Measurements from ENCODE around the gene CFHR1. TPM values are rescaled to one million over a fixed set of nuclear protein-coding genes. Genes with fewer than 3 reads are reported as not detected.

The CFHR1 gene
- total RNA-seq, 1 experiment from 2014 or later = 0.23 TPM

- Histone ChIP-seq H3K9me3 (ENCODE audit: control insufficient read depth, insufficient read depth, low read depth, low read length) (no peaks in the 10 kb centered on the region), H3K36me3 (ENCODE audit: control insufficient read depth, insufficient read depth, low read length) (no peaks in the 10 kb centered on the region), H3K27ac (ENCODE audit: low read length) (no peak overlapping the region), H3K4me1 (ENCODE audit: control insufficient read depth, insufficient read depth, low read length) (no peaks in the 10 kb centered on the region), H3K27me3 (ENCODE audit: control insufficient read depth, insufficient read depth, low read length) (no peaks in the 10 kb centered on the region), H3K4me3 (ENCODE audit: low read depth in 2 of 2, low read length in 2 of 2) (no peak overlapping the region)
- no TSS peak for BruUV-seq (replicated peaks)
- ATAC-seq = no peak
- DNase-seq (ENCODE audit: low read depth, low spot score) = no peak
- ChIA-PET CTCF (no interaction called here), POLR2A (no interaction called here)
- no peak for TF ChIP-seq CTCF (IDR thresholded peaks at IDR 0.05)
- no peak for TF ChIP-seq REST (IDR thresholded peaks at IDR 0.05; ENCODE audit: insufficient read depth in 1 of 2, low read depth in 2 of 2, low read length in 1 of 2)
- intact Hi-C loops (cut with micrococcal nuclease; ENCODE audit: unreplicated experiment) = no loop called here
- in situ Hi-C loops (cut with HindIII; ENCODE audit: low pct_unique_long_range_greater_than_20kb, low sequenced_read_pairs) = no loop called here
These were observed 40.9 kb downstream of the CFHR1 start for GRCh38 chr1:196860323-196860884.

GRCh38 chr1:196861429-196861828 is 41.9 kb downstream of the CFHR1 start:
- intact Hi-C loops (cut with micrococcal nuclease; ENCODE audit: unreplicated experiment) = no loop called here
- Histone ChIP-seq H3K27ac (ENCODE audit: low read length) (no peak overlapping the region), H3K36me3 (ENCODE audit: control insufficient read depth, insufficient read depth, low read length) (no peaks in the 10 kb centered on the region), H3K4me1 (ENCODE audit: control insufficient read depth, insufficient read depth, low read length) (no peaks in the 10 kb centered on the region), H3K27me3 (ENCODE audit: control insufficient read depth, insufficient read depth, low read length) (no peaks in the 10 kb centered on the region), H3K4me3 (ENCODE audit: low read depth in 2 of 2, low read length in 2 of 2) (no peak overlapping the region), H3K9me3 (ENCODE audit: control insufficient read depth, insufficient read depth, low read depth, low read length) (no peaks in the 10 kb centered on the region)
- in situ Hi-C loops (cut with HindIII; ENCODE audit: low pct_unique_long_range_greater_than_20kb, low sequenced_read_pairs) = no loop called here
- CTCF ChIA-PET = no interaction called here
- DNase-seq (ENCODE audit: low read depth, low spot score) (no peak), ATAC-seq (no peak)
- no peak for TF ChIP-seq CTCF (IDR thresholded peaks at IDR 0.05)
- no peak for TF ChIP-seq SIN3A (IDR thresholded peaks at IDR 0.05; ENCODE audit: borderline replicate concordance, insufficient read depth, low read depth, low read length)
- TF ChIP-seq TCF7L2 (IDR thresholded peaks at IDR 0.05; ENCODE audit: low read depth, low read length) = no peak
- TF ChIP-seq POLR2AphosphoS5 (IDR thresholded peaks at IDR 0.05; ENCODE audit: low read depth, low read length) = no peak
- TF ChIP-seq REST (IDR thresholded peaks at IDR 0.05; ENCODE audit: insufficient read depth in 1 of 2, low read depth in 2 of 2, low read length in 1 of 2) = no peak
- POLR2A ChIA-PET = no interaction called here
- no TSS peak for BruUV-seq (replicated peaks)
